Measurements from ENCODE around the gene ZNF273. TPM values are rescaled to one million over a fixed set of nuclear protein-coding genes. Genes with fewer than 3 reads are reported as not detected.

ZNF273 gene
- total and polyA plus RNA-seq, 2 experiments from 2014 or later, result 4.2 to 6.8 TPM

- no peak for DNase-seq (ENCODE audit: low read depth in 1 of 2, low spot score in 1 of 2)
- Histone ChIP-seq H3K36me3 (no peaks in the 10 kb centered on the region), H3K27ac (no peak overlapping the region), H3K9me3 (ENCODE audit: low read depth) (no peaks in the 10 kb centered on the region), H3K4me3 (no peak overlapping the region), H3K27me3 (peaks cover 7% of the 10 kb centered on the region), H3K4me1 (ENCODE audit: low read depth) (no peaks in the 10 kb centered on the region)
- no peak for TF ChIP-seq CTCF (IDR thresholded peaks at IDR 0.05; ENCODE audit: low read depth, low read length)
Measured at GRCh38 chr7:64871761-64872160, 31.3 kb upstream of the ZNF273 start.

GRCh38 chr7:64872351-64873154 is 30.5 kb upstream of the ZNF273 start:
- no peak for DNase-seq (ENCODE audit: low read depth in 1 of 2, low spot score in 1 of 2)
- no peak overlapping the region for H3K27ac ChIP-seq
- no peaks in the 10 kb centered on the region for H3K9me3 ChIP-seq (ENCODE audit: low read depth)
- no peaks in the 10 kb centered on the region for H3K4me1 ChIP-seq (ENCODE audit: low read depth)
- TF ChIP-seq CTCF (IDR thresholded peaks at IDR 0.05; ENCODE audit: low read depth, low read length), result no peak
- H3K27me3 ChIP-seq, result peaks cover 11% of the 10 kb centered on the region
- no peaks in the 10 kb centered on the region for H3K36me3 ChIP-seq
- H3K4me3 ChIP-seq, result no peak overlapping the region

GRCh38 chr7:64873155-64873500 is 29.9 kb upstream of the ZNF273 start:
- Histone ChIP-seq H3K36me3 (no peaks in the 10 kb centered on the region), H3K27ac (no peak overlapping the region), H3K27me3 (peaks cover 11% of the 10 kb centered on the region), H3K4me3 (no peak overlapping the region), H3K4me1 (ENCODE audit: low read depth) (no peaks in the 10 kb centered on the region), H3K9me3 (ENCODE audit: low read depth) (no peaks in the 10 kb centered on the region)
- no peak for TF ChIP-seq CTCF (IDR thresholded peaks at IDR 0.05; ENCODE audit: low read depth, low read length)
- DNase-seq (ENCODE audit: low read depth in 1 of 2, low spot score in 1 of 2), result no peak

- Histone ChIP-seq H3K4me1 (ENCODE audit: low read depth) (no peaks in the 10 kb centered on the region), H3K27me3 (peaks cover 11% of the 10 kb centered on the region), H3K9me3 (ENCODE audit: low read depth) (no peaks in the 10 kb centered on the region), H3K27ac (no peak overlapping the region), H3K4me3 (no peak overlapping the region), H3K36me3 (no peaks in the 10 kb centered on the region)
- TF ChIP-seq CTCF (IDR thresholded peaks at IDR 0.05; ENCODE audit: low read depth, low read length), result no peak
- DNase-seq (ENCODE audit: low read depth in 1 of 2, low spot score in 1 of 2), result no peak
Measured at GRCh38 chr7:64873517-64873916, 29.6 kb upstream of the ZNF273 start.

GRCh38 chr7:64874114-64874513 is 29.0 kb upstream of the ZNF273 start:
- no peak for DNase-seq (ENCODE audit: low read depth in 1 of 2, low spot score in 1 of 2)
- Histone ChIP-seq H3K9me3 (ENCODE audit: low read depth) (no peaks in the 10 kb centered on the region), H3K36me3 (no peaks in the 10 kb centered on the region), H3K27me3 (peaks cover 11% of the 10 kb centered on the region), H3K4me3 (no peak overlapping the region), H3K27ac (no peak overlapping the region), H3K4me1 (ENCODE audit: low read depth) (no peaks in the 10 kb centered on the region)
- TF ChIP-seq CTCF (IDR thresholded peaks at IDR 0.05; ENCODE audit: low read depth, low read length), result no peak

All from cardiac muscle cell (in vitro differentiated cells and primary cell).